Brain microvascular endothelial cell (primary cell): ENCODE measurements around the gene STK11.

Source experiments
- DNase-seq: peaks from one replicate; pipeline ENCODE4 v3.0.0-alpha.2; 2020
- H3K27ac ChIP-seq: fragments of 250-450 bp; sonication (Bioruptor Pico); 2 replicates; pipeline ENCODE4 v1.5.1; 2020; ENCODE audit warnings: mild to moderate bottlenecking, moderate library complexity
- H3K27me3 ChIP-seq: fragments of 250-450 bp; sonication (Bioruptor Pico); replicated peaks from 2 replicates; pipeline ENCODE4 v1.5.1; 2020; ENCODE audit warnings: mild to moderate bottlenecking
- H3K36me3 ChIP-seq: fragments of 250-450 bp; sonication (Bioruptor Pico); replicated peaks from 2 replicates; pipeline ENCODE4 v1.5.1; 2020; ENCODE audit warnings: mild to moderate bottlenecking
- H3K4me3 ChIP-seq: 2 replicates; pipeline ENCODE4 v1.5.1; 2011; ENCODE audit warnings: low read depth, mild to moderate bottlenecking, control low read depth, low read length, moderate library complexity
- CTCF ChIP-seq: IDR thresholded peaks from 2 replicates; pipeline ENCODE4 v1.5.1; 2011; ENCODE audit warnings: low read depth, mild to moderate bottlenecking, moderate library complexity, low read length, control low read depth, inconsistent platforms; ENCODE audit errors: missing control alignments
- in situ Hi-C: cut with HindIII; loops from 2 replicates; pipeline ENCODE4 v1.10.0; 2017; ENCODE audit warnings: low sequenced_read_pairs, low pct_ligation_motif_present

Gene STK11

GRCh38 chr19:1228161-1228957 is 22.8 kb downstream of the STK11 start:
- no peak overlapping the region for H3K27ac ChIP-seq
- no peak for DNase-seq
- no peaks in the 10 kb centered on the region for H3K27me3 ChIP-seq
- in situ Hi-C loops: loop anchor here (25.0 kb wide), 1 partner anchor 116 kb away; the partner anchor contains the start of gene GPX4
- TF ChIP-seq CTCF: no peak
- H3K36me3 ChIP-seq: peaks cover 22% of the 10 kb centered on the region
- H3K4me3 ChIP-seq: no peak overlapping the region

- no peaks in the 10 kb centered on the region for H3K27me3 ChIP-seq
- DNase-seq: no peak
- peaks cover 29% of the 10 kb centered on the region for H3K36me3 ChIP-seq
- in situ Hi-C loops: loop anchor here (25.0 kb wide), 1 partner anchor 117 kb away; the partner anchor contains the start of gene GPX4
- no peak for TF ChIP-seq CTCF
- H3K27ac ChIP-seq: no peak overlapping the region
- H3K4me3 ChIP-seq: no peak overlapping the region
Observed at GRCh38 chr19:1229056-1229923, 23.7 kb downstream of the STK11 start.

GRCh38 chr19:1229924-1230782 is 24.6 kb downstream of the STK11 start:
- Histone ChIP-seq H3K36me3 (peaks cover 38% of the 10 kb centered on the region), H3K27me3 (no peaks in the 10 kb centered on the region), H3K4me3 (no peak overlapping the region), H3K27ac (no peak overlapping the region)
- no peak for DNase-seq
- TF ChIP-seq CTCF: no peak
- in situ Hi-C loops: loop anchor here (25.0 kb wide), 1 partner anchor 118 kb away; the partner anchor contains the start of gene GPX4

- H3K27ac ChIP-seq: no peak overlapping the region
- H3K27me3 ChIP-seq: no peaks in the 10 kb centered on the region
- no peak overlapping the region for H3K4me3 ChIP-seq
- peaks cover 44% of the 10 kb centered on the region for H3K36me3 ChIP-seq
- no peak for DNase-seq
- in situ Hi-C loops: loop anchor here (25.0 kb wide), 1 partner anchor 119 kb away; the partner anchor contains the start of gene GPX4
- TF ChIP-seq CTCF: no peak
Observed at GRCh38 chr19:1230783-1231489, 25.4 kb downstream of the STK11 start.
